Measurements from ENCODE around the gene LCP1. TPM values are rescaled to one million over a fixed set of nuclear protein-coding genes. Genes with fewer than 3 reads are reported as not detected.

The LCP1 gene
- polyA plus RNA-seq, 1 donor (not counting 4 experiments of a cell fraction or from before 2014, with no cell fraction given), result 2.5 TPM

DNA sequence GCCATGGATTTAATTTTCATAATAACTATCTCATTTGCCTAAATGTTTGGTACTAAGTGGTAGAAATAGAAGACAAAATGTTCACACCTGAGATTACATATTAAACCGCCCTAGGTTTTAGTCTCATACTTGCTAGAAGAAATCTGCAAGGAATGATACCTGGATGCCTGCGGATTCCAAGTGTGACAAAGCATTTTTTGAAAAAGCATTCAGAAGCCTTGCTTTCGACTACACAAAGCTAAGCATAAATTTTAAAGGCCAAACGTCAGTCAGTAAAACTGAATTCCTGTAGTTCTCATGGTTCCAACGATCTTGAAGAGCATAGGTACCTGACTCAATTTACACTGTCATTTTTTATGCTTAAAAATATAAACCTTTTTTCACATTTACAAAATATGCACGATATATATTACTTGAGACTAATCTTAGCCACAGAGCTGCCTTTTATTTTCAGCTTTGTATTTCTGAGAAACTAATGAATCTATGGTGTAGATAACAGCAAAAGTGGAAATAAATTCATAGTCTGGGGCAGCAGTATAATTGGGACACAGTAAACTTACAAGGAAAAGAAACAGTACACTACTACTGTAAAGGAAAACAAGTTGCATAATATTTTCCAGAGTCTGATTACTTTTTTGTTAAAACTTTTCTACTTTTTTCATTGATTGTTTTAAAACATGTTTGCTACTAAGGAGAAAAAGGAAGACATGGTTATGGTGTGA lies 28.5 kb upstream of the LCP1 start:
- Histone ChIP-seq H3K27ac (ENCODE audit: control insufficient read depth, insufficient read depth, low read length) (no peak overlapping the region), H4K20me1 (ENCODE audit: control insufficient read depth, extremely low read depth, insufficient read depth, low read length) (no peaks in the 10 kb centered on the region), H3K4me3 (ENCODE audit: control insufficient read depth in 2 of 3, extremely low read depth in 1 of 3, insufficient read depth in 2 of 3, low read depth in 1 of 3, low read length in 3 of 3) (no peak overlapping the region), H3K4me2 (ENCODE audit: control insufficient read depth, extremely low read depth, insufficient read depth, low read depth, low read length) (no peak overlapping the region), H3K36me3 (ENCODE audit: control insufficient read depth in 2 of 2, extremely low read depth in 1 of 2, insufficient read depth in 2 of 2, low read length in 2 of 2) (no peaks in the 10 kb centered on the region), H2AFZ (ENCODE audit: control insufficient read depth, low read length) (no peak overlapping the region), H3K79me2 (ENCODE audit: control insufficient read depth, insufficient read depth, low read length) (no peaks in the 10 kb centered on the region), H3K4me1 (ENCODE audit: control insufficient read depth, extremely low read depth, insufficient read depth, low read length) (peaks cover 9% of the 10 kb centered on the region), H3K9ac (ENCODE audit: control insufficient read depth, extremely low read depth, insufficient read depth, low read length) (no peak overlapping the region), H3K27me3 (ENCODE audit: control insufficient read depth, extremely low read depth, insufficient read depth, low read length) (peaks cover 24% of the 10 kb centered on the region), H3K9me3 (ENCODE audit: control insufficient read depth, low read depth, low read length) (no peaks in the 10 kb centered on the region), H3K9me1 (ENCODE audit: control insufficient read depth, extremely low read depth, insufficient read depth, low read length) (no peaks in the 10 kb centered on the region)
- dilution Hi-C loops (cut with MboI; ENCODE audit: extremely low pct_ligation_motif_present, low sequenced_read_pairs), result no loop called here
- FAIRE-seq, result no peak
- TF ChIP-seq, protein P1, sequence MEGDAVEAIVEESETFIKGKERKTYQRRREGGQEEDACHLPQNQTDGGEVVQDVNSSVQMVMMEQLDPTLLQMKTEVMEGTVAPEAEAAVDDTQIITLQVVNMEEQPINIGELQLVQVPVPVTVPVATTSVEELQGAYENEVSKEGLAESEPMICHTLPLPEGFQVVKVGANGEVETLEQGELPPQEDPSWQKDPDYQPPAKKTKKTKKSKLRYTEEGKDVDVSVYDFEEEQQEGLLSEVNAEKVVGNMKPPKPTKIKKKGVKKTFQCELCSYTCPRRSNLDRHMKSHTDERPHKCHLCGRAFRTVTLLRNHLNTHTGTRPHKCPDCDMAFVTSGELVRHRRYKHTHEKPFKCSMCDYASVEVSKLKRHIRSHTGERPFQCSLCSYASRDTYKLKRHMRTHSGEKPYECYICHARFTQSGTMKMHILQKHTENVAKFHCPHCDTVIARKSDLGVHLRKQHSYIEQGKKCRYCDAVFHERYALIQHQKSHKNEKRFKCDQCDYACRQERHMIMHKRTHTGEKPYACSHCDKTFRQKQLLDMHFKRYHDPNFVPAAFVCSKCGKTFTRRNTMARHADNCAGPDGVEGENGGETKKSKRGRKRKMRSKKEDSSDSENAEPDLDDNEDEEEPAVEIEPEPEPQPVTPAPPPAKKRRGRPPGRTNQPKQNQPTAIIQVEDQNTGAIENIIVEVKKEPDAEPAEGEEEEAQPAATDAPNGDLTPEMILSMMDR (optimal IDR thresholded peaks at IDR 0.05 in 1 of 3, IDR thresholded peaks at IDR 0.05 in 1 of 3, conservative IDR thresholded peaks at IDR 0.05 in 1 of 3; ENCODE audit: extremely low read depth in 1 of 3, insufficient read depth in 2 of 3, low read length in 3 of 3), result no peak
- no peak for TF ChIP-seq EZH2 (IDR thresholded peaks at IDR 0.05; ENCODE audit: low read length)
- no peak for DNase-seq (ENCODE audit: low read depth, low spot score)

DNA sequence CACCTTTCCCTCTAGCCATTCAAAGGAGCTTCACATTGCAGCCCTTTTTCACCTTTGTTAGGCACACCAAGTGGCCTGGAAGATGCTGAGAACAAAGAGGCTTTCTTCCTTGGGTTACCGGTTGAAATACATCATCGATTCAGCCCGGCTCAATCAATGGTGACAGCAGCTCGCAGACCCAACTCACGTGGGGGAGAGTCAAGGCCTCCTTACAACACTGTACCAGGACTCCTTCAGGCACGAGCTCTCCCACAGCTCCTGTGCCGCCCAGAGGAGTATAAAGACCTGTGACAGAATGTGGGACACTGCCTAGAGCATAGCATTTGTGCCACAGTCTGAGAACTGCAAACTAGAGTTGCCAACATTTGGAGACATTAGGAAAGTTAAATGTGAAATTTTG lies 25.9 kb upstream of the LCP1 start:
- no peak for DNase-seq (ENCODE audit: low read depth, low spot score)
- H3K27me3 ChIP-seq (ENCODE audit: control insufficient read depth, extremely low read depth, insufficient read depth, low read length), result peaks cover 20% of the 10 kb centered on the region
- no peak for FAIRE-seq

More for the DNA sequence above, 25.9 kb upstream of the LCP1 start:
- dilution Hi-C loops (cut with MboI; ENCODE audit: extremely low pct_ligation_motif_present, low sequenced_read_pairs), result no loop called here
- Histone ChIP-seq H3K9me1 (ENCODE audit: control insufficient read depth, extremely low read depth, insufficient read depth, low read length) (no peaks in the 10 kb centered on the region), H3K4me1 (ENCODE audit: control insufficient read depth, extremely low read depth, insufficient read depth, low read length) (peaks cover 9% of the 10 kb centered on the region), H3K27ac (ENCODE audit: control insufficient read depth, insufficient read depth, low read length) (no peak overlapping the region), H3K36me3 (ENCODE audit: control insufficient read depth in 2 of 2, extremely low read depth in 1 of 2, insufficient read depth in 2 of 2, low read length in 2 of 2) (no peaks in the 10 kb centered on the region), H3K79me2 (ENCODE audit: control insufficient read depth, insufficient read depth, low read length) (no peaks in the 10 kb centered on the region), H4K20me1 (ENCODE audit: control insufficient read depth, extremely low read depth, insufficient read depth, low read length) (no peaks in the 10 kb centered on the region), H2AFZ (ENCODE audit: control insufficient read depth, low read length) (no peak overlapping the region), H3K9ac (ENCODE audit: control insufficient read depth, extremely low read depth, insufficient read depth, low read length) (no peak overlapping the region), H3K4me3 (ENCODE audit: control insufficient read depth in 2 of 3, extremely low read depth in 1 of 3, insufficient read depth in 2 of 3, low read depth in 1 of 3, low read length in 3 of 3) (no peak overlapping the region), H3K4me2 (ENCODE audit: control insufficient read depth, extremely low read depth, insufficient read depth, low read depth, low read length) (no peak overlapping the region), H3K9me3 (ENCODE audit: control insufficient read depth, low read depth, low read length) (no peaks in the 10 kb centered on the region)
- TF ChIP-seq, protein P1 (optimal IDR thresholded peaks at IDR 0.05 in 1 of 3, IDR thresholded peaks at IDR 0.05 in 1 of 3, conservative IDR thresholded peaks at IDR 0.05 in 1 of 3; ENCODE audit: extremely low read depth in 1 of 3, insufficient read depth in 2 of 3, low read length in 3 of 3), result no peak
- TF ChIP-seq EZH2 (IDR thresholded peaks at IDR 0.05; ENCODE audit: low read length), result no peak
